Measurements from ENCODE around the gene NCOA1. TPM values are rescaled to one million over a fixed set of nuclear protein-coding genes. Genes with fewer than 3 reads are reported as not detected.

The NCOA1 gene
- total RNA-seq, 2 experiments from 2014 or later: 6.1 to 12.1 TPM

- POLR2A ChIA-PET: interaction anchor here (0.5 to 1.6 kb wide), 4 partner anchors 10 to 67 kb away, joined by 3 to 6 read pairs (median 4); no protein-coding TSS in a partner anchor
- Histone ChIP-seq H3K4me1 (ENCODE audit: insufficient read depth, low read length, poor library complexity, severe bottlenecking) (no peaks in the 10 kb centered on the region), H3K4me3 (ENCODE audit: low read depth, low read length, poor library complexity, severe bottlenecking) (no peak overlapping the region), H3K9me3 (ENCODE audit: low read length) (no peaks in the 10 kb centered on the region), H2AFZ (ENCODE audit: low read length) (no peak overlapping the region), H4K20me1 (ENCODE audit: insufficient read depth, low read length) (no peaks in the 10 kb centered on the region), H3K9me2 (ENCODE audit: insufficient read depth, low read length) (no peaks in the 10 kb centered on the region), H3K36me3 (ENCODE audit: insufficient read depth, low read length) (no peaks in the 10 kb centered on the region), H3K79me2 (ENCODE audit: insufficient read depth, low read depth, low read length) (no peaks in the 10 kb centered on the region), H3K27ac (ENCODE audit: low read depth, low read length, poor library complexity, severe bottlenecking) (no peak overlapping the region), H3K4me2 (ENCODE audit: low read length) (no peak overlapping the region)
- no peak for TF ChIP-seq CTCF (conservative IDR thresholded peaks at IDR 0.05; ENCODE audit: low read length)
- no TSS peak for BruUV-seq (replicated peaks)
- intact Hi-C loops (cut with micrococcal nuclease; ENCODE audit: unreplicated experiment): no loop called here
- DNase-seq (ENCODE audit: low spot score): no peak
- CTCF ChIA-PET (ENCODE audit: unreplicated experiment): no interaction called here
These were observed 151.3 kb downstream of the NCOA1 start for GRCh38 chr2:24642351-24642750.

- TF ChIP-seq EZH2phosphoT487 (IDR thresholded peaks at IDR 0.05; ENCODE audit: borderline replicate concordance, low read depth, low read length): no peak
- Histone ChIP-seq H2AFZ (ENCODE audit: low read length) (no peak overlapping the region), H3K36me3 (ENCODE audit: insufficient read depth, low read length) (no peaks in the 10 kb centered on the region), H3K4me2 (ENCODE audit: low read length) (no peak overlapping the region), H3K9me3 (ENCODE audit: low read length) (no peaks in the 10 kb centered on the region), H3K27ac (ENCODE audit: low read depth, low read length, poor library complexity, severe bottlenecking) (no peak overlapping the region), H3K9me2 (ENCODE audit: insufficient read depth, low read length) (no peaks in the 10 kb centered on the region), H3K79me2 (ENCODE audit: insufficient read depth, low read depth, low read length) (no peaks in the 10 kb centered on the region), H3K4me3 (ENCODE audit: low read depth, low read length, poor library complexity, severe bottlenecking) (no peak overlapping the region), H3K4me1 (ENCODE audit: insufficient read depth, low read length, poor library complexity, severe bottlenecking) (no peaks in the 10 kb centered on the region), H4K20me1 (ENCODE audit: insufficient read depth, low read length) (no peaks in the 10 kb centered on the region)
- no TSS peak for BruUV-seq (replicated peaks)
- intact Hi-C loops (cut with micrococcal nuclease; ENCODE audit: unreplicated experiment): no loop called here
- DNase-seq (ENCODE audit: low spot score): no peak
- ChIA-PET CTCF (ENCODE audit: unreplicated experiment) (no interaction called here), POLR2A (interaction anchor here (0.5 to 1.6 kb wide), 5 partner anchors 9 to 137 kb away, joined by 3 to 6 read pairs (median 4); no protein-coding TSS in a partner anchor)
These were observed 152.0 kb downstream of the NCOA1 start for GRCh38 chr2:24643051-24643450.

GRCh38 chr2:24644032-24644431, 153.0 kb downstream of the NCOA1 start:
- H2AFZ ChIP-seq (ENCODE audit: low read length): no peak overlapping the region
- no peaks in the 10 kb centered on the region for H3K36me3 ChIP-seq (ENCODE audit: insufficient read depth, low read length)
- H3K9me3 ChIP-seq (ENCODE audit: low read length): no peaks in the 10 kb centered on the region
- H3K4me1 ChIP-seq (ENCODE audit: insufficient read depth, low read length, poor library complexity, severe bottlenecking): no peaks in the 10 kb centered on the region
- no peaks in the 10 kb centered on the region for H4K20me1 ChIP-seq (ENCODE audit: insufficient read depth, low read length)
- no peak overlapping the region for H3K4me3 ChIP-seq (ENCODE audit: low read depth, low read length, poor library complexity, severe bottlenecking)
- no peaks in the 10 kb centered on the region for H3K79me2 ChIP-seq (ENCODE audit: insufficient read depth, low read depth, low read length)
- no peak overlapping the region for H3K4me2 ChIP-seq (ENCODE audit: low read length)
- CTCF ChIA-PET (ENCODE audit: unreplicated experiment): no interaction called here
- no peak for DNase-seq (ENCODE audit: low spot score)
- no TSS peak for BruUV-seq (replicated peaks)
- no peaks in the 10 kb centered on the region for H3K9me2 ChIP-seq (ENCODE audit: insufficient read depth, low read length)
- POLR2A ChIA-PET: no interaction called here
- no peak overlapping the region for H3K27ac ChIP-seq (ENCODE audit: low read depth, low read length, poor library complexity, severe bottlenecking)
- intact Hi-C loops (cut with micrococcal nuclease; ENCODE audit: unreplicated experiment): no loop called here
- no peak for TF ChIP-seq CTCF (conservative IDR thresholded peaks at IDR 0.05; ENCODE audit: low read length)
- no peak for TF ChIP-seq EZH2phosphoT487 (IDR thresholded peaks at IDR 0.05; ENCODE audit: borderline replicate concordance, low read depth, low read length)

Data from OCI-LY7 (cell line).